Activated T-helper 2 cell treated with anti-CD3 and anti-CD28 coated beads, Interferon-gamma antibody, Interleukin-2, Interleukin-4, amounts not matched to agents 10 μg/mL and 5 μg/mL and 100 μg/mL, durations not matched to agents 14 hours and 24 hours and 36 hours (primary cell): ENCODE results near the gene EVA1C. TPM values are rescaled to one million over a fixed set of nuclear protein-coding genes. Genes with fewer than 3 reads are reported as not detected.
"Not testable (repeated sequence)": the region's sequence is repeated elsewhere in the genome, so short reads cannot be mapped to it uniquely, and the experiment has no call there.

Experiments
- DNase-seq: peaks from one replicate; pipeline ENCODE4 v3.0.0; 2021; ENCODE audit warnings: low spot score
- H3K27ac Mint-ChIP-seq: one replicate; pipeline ENCODE4 v1.8.0; 2021; ENCODE audit warnings: mixed read lengths
- H3K27me3 Mint-ChIP-seq: one replicate; pipeline ENCODE4 v1.8.0; 2021; ENCODE audit warnings: low read depth, mixed read lengths
- H3K36me3 Mint-ChIP-seq: one replicate; pipeline ENCODE4 v1.8.0; 2021; ENCODE audit warnings: low read depth, mixed read lengths
- H3K4me1 Mint-ChIP-seq: one replicate; pipeline ENCODE4 v1.8.0; 2021; ENCODE audit warnings: low read depth, mixed read lengths
- H3K4me3 Mint-ChIP-seq: one replicate; pipeline ENCODE4 v1.8.0; 2021; ENCODE audit warnings: low read depth, mild to moderate bottlenecking, moderate library complexity, mixed read lengths
- H3K9me3 Mint-ChIP-seq: one replicate; pipeline ENCODE4 v1.8.0; 2021; ENCODE audit warnings: mixed read lengths
- intact Hi-C: fragments of 100-400 bp; cut with micrococcal nuclease; formaldehyde crosslinking; loops from one replicate; pipeline ENCODE4 v1.15.1; 2023
- total RNA-seq: library from RNA; stranded (reverse); gene quantifications from 2 replicates; pipeline ENCODE4 v1.2.3, GENCODE V29; 2022

The EVA1C gene
- total RNA-seq, 1 donor from 2014 or later = 8.4 TPM

GRCh38 chr21:32543975-32544374, 131.5 kb downstream of the EVA1C start:
- Mint-ChIP-seq H3K4me3 (no peak overlapping the region), H3K27ac (no peak overlapping the region), H3K9me3 (no peaks in the 10 kb centered on the region), H3K4me1 (no peaks in the 10 kb centered on the region), H3K36me3 (no peaks in the 10 kb centered on the region), H3K27me3 (peaks cover 3% of the 10 kb centered on the region)
- no peak for DNase-seq
- intact Hi-C loops = no loop called here

GRCh38 chr21:32544697-32545096, 132.2 kb downstream of the EVA1C start:
- H3K27me3 Mint-ChIP-seq = peaks cover 4% of the 10 kb centered on the region
- intact Hi-C loops = no loop called here
- H3K27ac Mint-ChIP-seq = no peak overlapping the region
- no peaks in the 10 kb centered on the region for H3K9me3 Mint-ChIP-seq
- H3K4me3 Mint-ChIP-seq = no peak overlapping the region
- no peak for DNase-seq
- H3K4me1 Mint-ChIP-seq = no peaks in the 10 kb centered on the region
- no peaks in the 10 kb centered on the region for H3K36me3 Mint-ChIP-seq

DNA sequence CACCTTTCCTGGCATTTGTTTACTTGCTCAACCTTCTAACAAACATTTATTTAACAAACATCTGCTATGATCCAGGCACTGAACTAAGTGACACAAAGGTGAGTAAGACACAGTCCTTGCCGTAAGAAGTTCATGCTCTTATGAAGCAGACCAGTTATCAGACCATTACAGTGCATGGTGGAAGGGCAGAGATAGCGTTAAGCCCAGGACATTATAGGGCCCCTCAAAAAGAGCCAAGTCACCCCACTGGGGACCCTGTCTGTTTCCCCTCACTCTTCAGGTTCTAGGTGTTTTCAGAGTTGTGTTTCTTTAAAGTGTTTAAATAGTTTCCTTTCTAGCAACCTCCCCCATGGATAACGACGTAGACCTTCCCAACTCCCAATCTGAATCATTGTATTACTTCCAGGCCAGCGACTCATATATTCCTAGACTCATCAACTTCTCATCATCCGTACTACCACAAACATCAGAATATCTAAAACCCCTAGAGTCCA, 133.5 kb downstream of the EVA1C start:
- intact Hi-C loops = no loop called here
- Mint-ChIP-seq H3K27ac (no peak overlapping the region), H3K9me3 (no peaks in the 10 kb centered on the region), H3K27me3 (peaks cover 8% of the 10 kb centered on the region), H3K4me1 (no peaks in the 10 kb centered on the region), H3K4me3 (no peak overlapping the region), H3K36me3 (no peaks in the 10 kb centered on the region)
- DNase-seq = no peak

- Mint-ChIP-seq H3K27ac (no peak overlapping the region), H3K4me3 (no peak overlapping the region), H3K36me3 (no peaks in the 10 kb centered on the region), H3K9me3 (no peaks in the 10 kb centered on the region), H3K27me3 (peaks cover 11% of the 10 kb centered on the region), H3K4me1 (no peaks in the 10 kb centered on the region)
- DNase-seq = no peak
- intact Hi-C loops = no loop called here
These were observed 134.5 kb downstream of the EVA1C start for GRCh38 chr21:32547018-32547417.

GRCh38 chr21:32548978-32549377, 136.5 kb downstream of the EVA1C start:
- no peak overlapping the region for H3K4me3 Mint-ChIP-seq

DNA sequence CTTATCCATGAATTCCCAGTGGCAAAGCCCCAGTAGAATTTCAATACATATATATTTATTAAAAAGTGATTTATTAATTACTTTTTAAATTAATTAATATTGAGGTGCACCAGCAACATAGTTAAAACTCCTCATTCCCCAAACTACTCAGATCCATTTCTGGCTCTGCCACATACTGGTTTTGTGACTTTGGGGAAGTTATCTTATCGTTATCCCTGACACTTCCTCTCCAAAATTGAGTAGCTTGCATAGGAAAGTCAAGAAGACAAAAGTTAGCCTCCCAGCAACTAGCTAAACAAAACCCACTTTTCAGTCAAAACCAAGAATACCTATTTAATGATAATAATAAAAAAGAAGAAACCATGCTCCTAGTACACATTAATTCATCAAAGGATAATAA, 136.9 kb downstream of the EVA1C start:
- Mint-ChIP-seq H3K27me3 (peaks cover 11% of the 10 kb centered on the region), H3K4me1 (no peaks in the 10 kb centered on the region), H3K27ac (no peak overlapping the region), H3K4me3 (no peak overlapping the region), H3K36me3 (no peaks in the 10 kb centered on the region), H3K9me3 (no peaks in the 10 kb centered on the region)
- DNase-seq = no peak
- intact Hi-C loops = no loop called here

More at GRCh38 chr21:32548978-32549377, 136.5 kb downstream of the EVA1C start:
- Mint-ChIP-seq H3K27ac (no peak overlapping the region), H3K9me3 (no peaks in the 10 kb centered on the region), H3K36me3 (no peaks in the 10 kb centered on the region), H3K4me1 (no peaks in the 10 kb centered on the region), H3K27me3 (peaks cover 11% of the 10 kb centered on the region)
- intact Hi-C loops = no loop called here
- no peak for DNase-seq

GRCh38 chr21:32549886-32550285, 137.4 kb downstream of the EVA1C start:
- H3K27me3 Mint-ChIP-seq = peaks cover 11% of the 10 kb centered on the region
- no peaks in the 10 kb centered on the region for H3K9me3 Mint-ChIP-seq
- intact Hi-C loops = no loop called here
- H3K27ac Mint-ChIP-seq = no peak overlapping the region
- H3K36me3 Mint-ChIP-seq = no peaks in the 10 kb centered on the region
- no peak overlapping the region for H3K4me3 Mint-ChIP-seq
- DNase-seq = no peak
- H3K4me1 Mint-ChIP-seq = no peaks in the 10 kb centered on the region

DNA sequence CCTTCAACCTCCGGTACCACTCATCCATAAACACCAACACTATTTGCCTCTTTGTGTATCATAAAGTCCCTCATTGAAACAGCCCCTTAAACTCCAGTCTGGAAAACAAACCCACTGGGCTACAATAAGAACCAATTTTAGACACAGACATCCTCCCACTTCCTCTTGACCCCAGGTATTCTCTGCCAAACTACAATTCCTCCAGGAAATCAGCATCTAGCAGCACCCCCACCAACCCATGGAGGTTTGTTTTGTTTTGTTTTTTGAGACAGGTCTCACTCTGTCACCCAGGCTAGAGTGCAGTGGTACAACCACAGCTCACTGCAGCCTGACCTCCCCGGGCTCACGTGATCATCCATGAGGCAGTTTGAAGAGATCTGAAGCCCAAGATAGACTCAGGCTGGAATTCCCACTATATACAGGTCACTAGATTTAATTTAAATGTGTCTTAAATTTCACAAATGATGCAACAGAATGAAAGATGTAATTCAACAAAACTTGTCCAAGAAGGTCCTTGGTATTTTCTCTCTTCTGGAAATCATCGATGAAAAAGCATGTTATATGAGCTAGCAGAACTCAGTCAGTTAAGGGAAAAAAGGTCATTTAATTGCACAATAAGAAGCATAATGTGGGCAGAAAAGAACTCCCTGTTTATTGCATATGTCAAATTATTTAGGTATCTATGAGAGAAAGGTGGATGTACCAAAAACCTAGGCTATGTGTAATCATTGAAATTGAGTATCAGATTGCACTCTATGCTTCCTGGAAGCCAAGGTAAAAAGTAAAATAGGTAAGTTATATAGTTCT, 142.5 kb downstream of the EVA1C start:
- no peaks in the 10 kb centered on the region for H3K4me1 Mint-ChIP-seq
- H3K9me3 Mint-ChIP-seq = no peaks in the 10 kb centered on the region
- no peak for DNase-seq
- peaks cover 5% of the 10 kb centered on the region for H3K27me3 Mint-ChIP-seq
- H3K4me3 Mint-ChIP-seq = no peak overlapping the region
- no peak overlapping the region for H3K27ac Mint-ChIP-seq
- H3K36me3 Mint-ChIP-seq = no peaks in the 10 kb centered on the region
- intact Hi-C loops = no loop called here

DNA sequence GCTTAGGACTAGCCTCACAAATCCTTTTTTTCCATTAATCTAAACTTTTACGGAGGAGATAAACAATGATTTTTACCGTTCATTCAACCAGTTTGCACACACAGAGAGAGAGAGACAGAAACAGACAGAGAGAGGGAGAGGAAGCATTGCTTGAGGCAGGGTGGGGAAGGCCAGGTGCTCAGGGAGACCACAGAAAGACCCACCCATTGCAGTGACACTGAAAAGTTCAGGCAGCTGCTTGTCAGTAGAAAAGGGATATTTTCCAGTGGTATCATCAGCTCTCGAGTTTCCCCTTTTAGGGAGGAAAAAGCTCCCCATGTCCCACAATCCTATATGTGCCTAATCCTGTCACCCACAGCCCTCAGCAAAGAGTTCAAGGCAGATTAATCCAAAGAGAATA, 145.6 kb downstream of the EVA1C start:
- intact Hi-C loops = no loop called here
- no peak for DNase-seq
- Mint-ChIP-seq H3K36me3 (no peaks in the 10 kb centered on the region), H3K4me1 (peaks cover 2% of the 10 kb centered on the region), H3K4me3 (no peak overlapping the region), H3K27me3 (peaks cover 1% of the 10 kb centered on the region), H3K9me3 (no peaks in the 10 kb centered on the region), H3K27ac (no peak overlapping the region)

- Mint-ChIP-seq H3K36me3 (no peaks in the 10 kb centered on the region), H3K9me3 (no peaks in the 10 kb centered on the region), H3K27ac (no peak overlapping the region), H3K27me3 (peaks cover 1% of the 10 kb centered on the region), H3K4me1 (peaks cover 2% of the 10 kb centered on the region), H3K4me3 (no peak overlapping the region)
- no peak for DNase-seq
- intact Hi-C loops = no loop called here
These were observed 146.6 kb downstream of the EVA1C start for GRCh38 chr21:32559006-32559610.

GRCh38 chr21:32560896-32561295, 148.4 kb downstream of the EVA1C start:
- Mint-ChIP-seq H3K9me3 (peaks cover 13% of the 10 kb centered on the region), H3K4me3 (no peak overlapping the region), H3K27ac (no peak overlapping the region), H3K36me3 (peaks cover 9% of the 10 kb centered on the region), H3K4me1 (peaks cover 2% of the 10 kb centered on the region), H3K27me3 (peaks cover 14% of the 10 kb centered on the region)
- intact Hi-C loops = no loop called here
- no peak for DNase-seq

DNA sequence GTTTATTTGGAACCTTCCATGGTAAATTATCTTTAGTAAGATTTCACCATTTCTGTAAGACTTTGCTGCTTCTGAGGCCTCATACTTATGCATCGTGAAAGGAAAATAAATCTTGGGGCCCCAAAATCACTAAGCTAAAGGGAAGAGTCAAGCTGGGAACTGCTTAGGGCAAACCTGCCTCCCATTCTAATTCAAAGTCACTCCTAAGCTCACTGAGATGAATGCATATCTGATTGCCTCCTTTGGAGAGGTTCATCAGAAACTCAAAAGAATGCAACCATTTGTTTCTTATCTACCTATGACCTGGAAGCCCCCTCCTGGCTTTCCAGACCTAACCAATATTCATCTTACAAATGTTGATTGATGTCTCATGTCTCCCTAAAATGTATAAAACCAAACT, 149.0 kb downstream of the EVA1C start:
- H3K27ac Mint-ChIP-seq, H3K4me3 Mint-ChIP-seq: not testable (repeated sequence)
- peaks cover 14% of the 10 kb centered on the region for H3K27me3 Mint-ChIP-seq

GRCh38 chr21:32562426-32562825, 149.9 kb downstream of the EVA1C start:
- peaks cover 14% of the 10 kb centered on the region for H3K27me3 Mint-ChIP-seq
- no peak overlapping the region for H3K4me3 Mint-ChIP-seq
- peaks cover 2% of the 10 kb centered on the region for H3K4me1 Mint-ChIP-seq
- intact Hi-C loops = no loop called here
- H3K9me3 Mint-ChIP-seq = peaks cover 13% of the 10 kb centered on the region
- H3K27ac Mint-ChIP-seq = no peak overlapping the region
- peaks cover 9% of the 10 kb centered on the region for H3K36me3 Mint-ChIP-seq
- DNase-seq = no peak

More for the DNA sequence above, 149.0 kb downstream of the EVA1C start:
- H3K4me1 Mint-ChIP-seq, DNase-seq, H3K36me3 Mint-ChIP-seq, intact Hi-C loops: not testable (repeated sequence)
- H3K9me3 Mint-ChIP-seq = peaks cover 13% of the 10 kb centered on the region
